AG09319 (cell line): ENCODE measurements around the gene TRAPPC10.

Experiments used
- DNase-seq: peaks from one replicate; pipeline ENCODE4 v3.0.0-alpha.2; 2010; ENCODE audit warnings: low read depth; ENCODE audit errors: extremely low read depth
- TF ChIP-seq, protein P1 (sequence below): IDR thresholded peaks from 2 replicates; pipeline ENCODE4 v1.5.1; 2011; ENCODE audit warnings: low read depth, mild to moderate bottlenecking, inconsistent platforms, low read length, moderate library complexity

Gene TRAPPC10

GRCh38 chr21:44011579-44012473 lies at the start of gene TRAPPC10:
Gene TRAPPC10, plus strand, starts transcription at chr21:44012309. Its CDS starts 185 bp downstream, at chr21:44012494.
- DNase-seq = peak; percentile 60
- TF ChIP-seq, protein P1, sequence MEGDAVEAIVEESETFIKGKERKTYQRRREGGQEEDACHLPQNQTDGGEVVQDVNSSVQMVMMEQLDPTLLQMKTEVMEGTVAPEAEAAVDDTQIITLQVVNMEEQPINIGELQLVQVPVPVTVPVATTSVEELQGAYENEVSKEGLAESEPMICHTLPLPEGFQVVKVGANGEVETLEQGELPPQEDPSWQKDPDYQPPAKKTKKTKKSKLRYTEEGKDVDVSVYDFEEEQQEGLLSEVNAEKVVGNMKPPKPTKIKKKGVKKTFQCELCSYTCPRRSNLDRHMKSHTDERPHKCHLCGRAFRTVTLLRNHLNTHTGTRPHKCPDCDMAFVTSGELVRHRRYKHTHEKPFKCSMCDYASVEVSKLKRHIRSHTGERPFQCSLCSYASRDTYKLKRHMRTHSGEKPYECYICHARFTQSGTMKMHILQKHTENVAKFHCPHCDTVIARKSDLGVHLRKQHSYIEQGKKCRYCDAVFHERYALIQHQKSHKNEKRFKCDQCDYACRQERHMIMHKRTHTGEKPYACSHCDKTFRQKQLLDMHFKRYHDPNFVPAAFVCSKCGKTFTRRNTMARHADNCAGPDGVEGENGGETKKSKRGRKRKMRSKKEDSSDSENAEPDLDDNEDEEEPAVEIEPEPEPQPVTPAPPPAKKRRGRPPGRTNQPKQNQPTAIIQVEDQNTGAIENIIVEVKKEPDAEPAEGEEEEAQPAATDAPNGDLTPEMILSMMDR = no peak

DNA sequence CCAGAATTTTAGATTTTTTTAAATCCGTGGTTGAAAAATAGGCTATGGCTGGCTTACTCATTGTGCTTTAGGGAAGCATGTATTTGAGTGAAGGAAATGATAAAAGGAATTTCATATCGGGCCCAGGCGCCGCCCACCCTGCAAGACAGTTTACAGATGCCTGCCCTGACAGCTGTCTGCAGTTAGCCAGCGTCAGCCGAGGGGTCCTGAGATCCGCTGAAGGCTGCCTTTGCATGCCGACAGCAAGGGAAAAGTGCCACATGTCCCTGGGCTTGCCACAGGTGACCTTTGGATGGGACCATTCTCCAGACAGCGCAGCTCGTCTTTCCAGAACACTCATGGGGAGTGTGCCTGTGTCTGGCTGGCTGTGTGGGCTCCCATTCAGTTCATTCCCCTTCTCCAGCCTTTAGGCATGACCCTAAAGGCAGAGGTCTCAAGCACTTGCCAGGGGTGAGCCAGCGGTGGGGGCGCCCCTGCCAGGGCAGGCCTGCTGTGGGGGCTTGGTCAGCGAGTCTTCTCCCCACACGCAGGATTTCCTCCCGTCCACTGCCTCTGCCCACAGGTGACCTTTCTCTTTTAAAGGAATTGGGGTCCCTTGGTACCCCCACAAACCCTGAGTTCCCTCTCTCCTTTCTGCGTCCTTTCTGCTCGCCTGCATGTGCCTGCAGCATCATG lies 46.1 kb upstream of the TRAPPC10 start:
- no peak for DNase-seq
- TF ChIP-seq, protein P1 = no peak

DNA sequence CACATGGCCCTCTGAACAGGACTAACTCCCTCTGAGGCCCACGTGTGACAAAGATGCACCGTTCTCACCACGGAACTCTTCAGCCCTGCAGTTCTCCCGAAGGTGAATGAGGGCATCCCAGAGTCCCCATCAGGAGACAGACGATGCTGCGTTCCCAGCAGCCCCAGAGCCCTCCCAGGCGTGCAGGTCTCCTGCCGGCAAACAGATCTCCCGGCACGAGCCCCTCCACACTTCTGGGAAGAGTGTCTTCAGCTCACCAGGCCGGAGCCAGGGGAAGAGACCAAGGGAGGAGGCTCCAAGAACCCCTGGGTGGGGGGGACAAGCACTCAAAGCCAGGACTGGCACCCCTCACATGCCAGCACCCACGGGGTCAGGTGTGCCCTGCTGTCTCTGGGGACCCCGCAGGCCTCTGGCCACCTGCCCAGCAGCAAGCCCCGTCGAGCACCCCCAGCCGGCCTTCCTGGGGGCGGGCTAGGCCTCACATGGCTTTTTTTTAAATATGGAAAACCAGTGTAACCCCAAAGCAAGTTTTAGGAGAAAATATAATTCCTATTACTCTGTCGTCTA lies 45.1 kb upstream of the TRAPPC10 start:
- no peak for DNase-seq
- TF ChIP-seq, protein P1 = no peak

DNA sequence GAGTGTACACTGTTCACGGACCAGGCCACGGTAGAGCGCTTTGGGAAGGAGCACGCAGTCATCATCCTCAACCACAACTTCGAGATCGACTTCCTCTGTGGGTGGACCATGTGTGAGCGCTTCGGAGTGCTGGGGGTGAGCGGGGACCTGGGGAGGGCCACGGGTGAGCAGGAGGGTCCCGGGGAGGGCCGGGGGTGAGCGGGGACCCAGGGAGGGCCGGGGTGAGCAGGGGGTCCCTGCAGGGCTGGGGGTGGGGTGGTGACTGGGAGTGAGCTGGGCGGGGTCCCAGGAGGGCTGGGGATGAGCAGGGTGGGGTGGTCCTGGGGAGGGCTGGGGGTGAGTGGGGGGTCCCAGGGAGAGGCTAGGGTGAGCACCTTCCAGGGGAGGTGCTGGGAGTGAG lies 44.1 kb upstream of the TRAPPC10 start:
- TF ChIP-seq, protein P1 = no peak
- DNase-seq = no peak

GRCh38 chr21:43968410-43969114 lies 43.5 kb upstream of the TRAPPC10 start:
- DNase-seq = no peak
- TF ChIP-seq, protein P1 = no peak

DNA sequence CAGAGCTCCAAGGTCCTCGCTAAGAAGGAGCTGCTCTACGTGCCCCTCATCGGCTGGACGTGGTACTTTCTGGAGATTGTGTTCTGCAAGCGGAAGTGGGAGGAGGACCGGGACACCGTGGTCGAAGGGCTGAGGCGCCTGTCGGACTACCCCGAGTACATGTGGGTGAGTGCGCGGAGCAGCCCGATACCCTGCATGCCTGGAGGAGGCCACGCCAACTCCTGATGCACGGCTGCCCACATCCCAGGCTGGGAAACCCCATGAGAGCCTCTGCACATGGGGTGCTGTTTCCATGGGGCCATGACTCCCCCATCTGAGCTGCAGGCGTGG lies 43.0 kb upstream of the TRAPPC10 start:
- no peak for DNase-seq

More for the DNA sequence above, 43.0 kb upstream of the TRAPPC10 start:
- TF ChIP-seq, protein P1 = no peak
